Gastrocnemius medialis (tissue), 4 donors: Measurements from ENCODE around the gene SSX3.
"Not testable (repeated sequence)": the region's sequence is repeated elsewhere in the genome, so short reads cannot be mapped to it uniquely, and the experiment has no call there.

Experiments
- POLR2A ChIP-seq, 2 donors: fragments of 450-650 bp; IDR thresholded peaks; one replicate each; pipeline ENCODE4 v1.6.1; 2017; ENCODE audit warnings: antibody characterized with exemption in 2 of 2, mild to moderate bottlenecking in 2 of 2, moderate library complexity in 2 of 2
- TF ChIP-seq, protein P1 (sequence below), 5 experiments: fragments of 450-650 bp in 3 of 5; fragments of 200-600 bp in 2 of 5; sonication (generic) in 2 of 5; IDR thresholded peaks in 4 of 5; conservative IDR thresholded peaks in 1 of 5; 1 replicate in 4 of 5; 2 replicates in 1 of 5; pipeline ENCODE4 v1.5.1; 2016 to 2019; ENCODE audit warnings: antibody characterized with exemption in 5 of 5, mild to moderate bottlenecking in 3 of 5, moderate library complexity in 3 of 5

DNA sequence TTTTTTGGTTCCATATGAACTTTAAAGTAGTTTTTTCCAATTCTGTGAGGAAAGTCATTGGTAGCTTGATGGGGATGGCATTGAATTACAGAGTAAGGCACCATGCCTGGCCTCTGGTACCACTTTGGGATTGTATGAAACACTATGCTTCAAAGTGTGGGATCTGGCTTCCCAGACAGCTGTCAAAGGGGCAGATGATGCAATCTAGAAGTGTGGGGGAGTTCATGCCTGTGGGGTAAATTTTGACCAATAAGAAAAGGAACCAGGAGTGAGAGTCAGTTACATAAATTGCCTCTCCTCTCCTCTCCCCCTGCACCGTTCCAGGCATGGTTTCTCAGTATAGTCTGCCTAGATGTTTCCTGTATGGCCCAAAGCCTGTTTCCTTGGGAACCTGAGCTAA lies 41.3 kb upstream of the SSX3 start:
- TF ChIP-seq, protein P1, sequence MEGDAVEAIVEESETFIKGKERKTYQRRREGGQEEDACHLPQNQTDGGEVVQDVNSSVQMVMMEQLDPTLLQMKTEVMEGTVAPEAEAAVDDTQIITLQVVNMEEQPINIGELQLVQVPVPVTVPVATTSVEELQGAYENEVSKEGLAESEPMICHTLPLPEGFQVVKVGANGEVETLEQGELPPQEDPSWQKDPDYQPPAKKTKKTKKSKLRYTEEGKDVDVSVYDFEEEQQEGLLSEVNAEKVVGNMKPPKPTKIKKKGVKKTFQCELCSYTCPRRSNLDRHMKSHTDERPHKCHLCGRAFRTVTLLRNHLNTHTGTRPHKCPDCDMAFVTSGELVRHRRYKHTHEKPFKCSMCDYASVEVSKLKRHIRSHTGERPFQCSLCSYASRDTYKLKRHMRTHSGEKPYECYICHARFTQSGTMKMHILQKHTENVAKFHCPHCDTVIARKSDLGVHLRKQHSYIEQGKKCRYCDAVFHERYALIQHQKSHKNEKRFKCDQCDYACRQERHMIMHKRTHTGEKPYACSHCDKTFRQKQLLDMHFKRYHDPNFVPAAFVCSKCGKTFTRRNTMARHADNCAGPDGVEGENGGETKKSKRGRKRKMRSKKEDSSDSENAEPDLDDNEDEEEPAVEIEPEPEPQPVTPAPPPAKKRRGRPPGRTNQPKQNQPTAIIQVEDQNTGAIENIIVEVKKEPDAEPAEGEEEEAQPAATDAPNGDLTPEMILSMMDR (IDR thresholded peaks at IDR 0.05 in 4 of 5, conservative IDR thresholded peaks at IDR 0.05 in 1 of 5): not testable (repeated sequence)
- TF ChIP-seq POLR2A (IDR thresholded peaks at IDR 0.05): not testable (repeated sequence)
